ENCODE measurements around the gene CAMK2N1. TPM values are rescaled to one million over a fixed set of nuclear protein-coding genes. Genes with fewer than 3 reads are reported as not detected.
A peak's percentile ranks its signal among the peaks of the same experiment; 100 is the strongest.

CAMK2N1 gene
- total RNA-seq, 2 experiments from 2014 or later, result 0.29 to 0.44 TPM

- Mint-ChIP-seq H3K4me1 (ENCODE audit: low read depth) (peaks cover 12% of the 10 kb centered on the region), H3K9me3 (ENCODE audit: insufficient read depth) (no peaks in the 10 kb centered on the region), H3K36me3 (ENCODE audit: low read depth) (peaks cover 2% of the 10 kb centered on the region), H3K27me3 (ENCODE audit: low read depth) (peaks cover 73% of the 10 kb centered on the region), H3K4me3 (peak overlapping the region; percentile 36), H3K27ac (no peak overlapping the region)
- ATAC-seq, result no peak
- ChIA-PET CTCF (interaction anchor here (1.4 to 1.6 kb wide), 2 partner anchors 10 to 123 kb away, joined by 3 to 4 read pairs; no protein-coding TSS in a partner anchor), POLR2A (interaction anchor here (0.6 kb wide), 1 partner anchor 276 kb away, joined by 3 read pairs; no protein-coding TSS in a partner anchor)
- DNase-seq, result no peak
Measured at GRCh38 chr1:20483833-20484518, 2.0 kb downstream of the CAMK2N1 start.

DNA sequence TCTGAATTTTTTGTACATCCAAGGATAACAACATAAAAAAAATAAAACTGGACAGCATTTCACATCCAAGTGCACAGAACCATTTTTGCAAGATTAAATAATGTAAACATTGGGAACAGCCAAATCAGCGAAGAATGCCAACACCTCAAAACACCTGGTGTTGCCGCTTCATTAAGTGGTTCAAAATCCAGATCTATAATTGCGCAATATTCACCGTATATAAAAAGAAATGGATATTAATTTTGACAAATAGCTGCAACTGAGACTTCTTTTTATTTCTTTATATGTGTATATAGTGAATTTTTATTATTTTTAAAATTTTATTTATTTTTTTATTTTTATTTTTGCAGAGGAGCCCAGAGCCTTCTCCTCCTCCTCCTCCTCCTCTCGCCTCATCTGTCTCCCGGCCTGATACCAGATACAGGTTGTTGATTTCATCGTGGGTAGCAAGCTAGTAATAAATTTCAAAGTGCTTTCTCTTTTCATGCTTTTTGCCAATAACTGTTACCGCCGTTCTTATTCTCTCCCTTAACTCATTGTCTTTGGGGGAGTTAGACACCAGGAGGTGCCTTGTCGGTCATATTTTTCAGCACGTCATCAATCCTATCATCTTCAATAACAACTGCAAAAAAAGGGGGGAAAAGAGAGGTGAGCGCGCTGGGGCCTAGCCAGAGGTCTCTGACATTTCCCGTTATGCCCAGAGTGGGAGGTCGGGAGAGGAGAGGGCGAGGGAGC, 2.7 kb downstream of the CAMK2N1 start:
- ChIA-PET CTCF (interaction anchor here (1.0 to 1.6 kb wide), 4 partner anchors 11 to 270 kb away, joined by 3 to 4 read pairs (median 3); no protein-coding TSS in a partner anchor), POLR2A (no interaction called here)
- ATAC-seq (no peak), DNase-seq (no peak)
- no peak overlapping the region for H3K4me3 Mint-ChIP-seq
- H3K4me1 Mint-ChIP-seq (ENCODE audit: low read depth), result peaks cover 12% of the 10 kb centered on the region
- peaks cover 2% of the 10 kb centered on the region for H3K36me3 Mint-ChIP-seq (ENCODE audit: low read depth)
- peaks cover 70% of the 10 kb centered on the region for H3K27me3 Mint-ChIP-seq (ENCODE audit: low read depth)
- H3K9me3 Mint-ChIP-seq (ENCODE audit: insufficient read depth), result no peaks in the 10 kb centered on the region
- H3K27ac Mint-ChIP-seq, result no peak overlapping the region

- Mint-ChIP-seq H3K36me3 (ENCODE audit: low read depth) (peaks cover 2% of the 10 kb centered on the region), H3K27ac (no peak overlapping the region), H3K4me1 (ENCODE audit: low read depth) (peaks cover 12% of the 10 kb centered on the region), H3K4me3 (no peak overlapping the region), H3K9me3 (ENCODE audit: insufficient read depth) (no peaks in the 10 kb centered on the region), H3K27me3 (ENCODE audit: low read depth) (peaks cover 69% of the 10 kb centered on the region)
- no peak for DNase-seq
- CTCF ChIA-PET, result interaction anchor here (1.0 to 1.7 kb wide), 4 partner anchors 12 to 269 kb away, joined by 3 to 4 read pairs (median 3); no protein-coding TSS in a partner anchor
- ATAC-seq, result no peak
- POLR2A ChIA-PET, result no interaction called here
Measured at GRCh38 chr1:20481643-20482498, 4.1 kb downstream of the CAMK2N1 start.

GRCh38 chr1:20480951-20481617, 4.9 kb downstream of the CAMK2N1 start:
- Mint-ChIP-seq H3K27me3 (ENCODE audit: low read depth) (peaks cover 72% of the 10 kb centered on the region), H3K9me3 (ENCODE audit: insufficient read depth) (no peaks in the 10 kb centered on the region), H3K4me1 (ENCODE audit: low read depth) (peaks cover 14% of the 10 kb centered on the region), H3K27ac (no peak overlapping the region), H3K4me3 (no peak overlapping the region), H3K36me3 (ENCODE audit: low read depth) (peaks cover 2% of the 10 kb centered on the region)
- DNase-seq, result no peak
- CTCF ChIA-PET, result interaction anchor here (1.3 to 1.7 kb wide), 2 partner anchors 13 to 264 kb away, joined by 3 to 4 read pairs; no protein-coding TSS in a partner anchor
- no peak for ATAC-seq
- POLR2A ChIA-PET, result no interaction called here

DNA sequence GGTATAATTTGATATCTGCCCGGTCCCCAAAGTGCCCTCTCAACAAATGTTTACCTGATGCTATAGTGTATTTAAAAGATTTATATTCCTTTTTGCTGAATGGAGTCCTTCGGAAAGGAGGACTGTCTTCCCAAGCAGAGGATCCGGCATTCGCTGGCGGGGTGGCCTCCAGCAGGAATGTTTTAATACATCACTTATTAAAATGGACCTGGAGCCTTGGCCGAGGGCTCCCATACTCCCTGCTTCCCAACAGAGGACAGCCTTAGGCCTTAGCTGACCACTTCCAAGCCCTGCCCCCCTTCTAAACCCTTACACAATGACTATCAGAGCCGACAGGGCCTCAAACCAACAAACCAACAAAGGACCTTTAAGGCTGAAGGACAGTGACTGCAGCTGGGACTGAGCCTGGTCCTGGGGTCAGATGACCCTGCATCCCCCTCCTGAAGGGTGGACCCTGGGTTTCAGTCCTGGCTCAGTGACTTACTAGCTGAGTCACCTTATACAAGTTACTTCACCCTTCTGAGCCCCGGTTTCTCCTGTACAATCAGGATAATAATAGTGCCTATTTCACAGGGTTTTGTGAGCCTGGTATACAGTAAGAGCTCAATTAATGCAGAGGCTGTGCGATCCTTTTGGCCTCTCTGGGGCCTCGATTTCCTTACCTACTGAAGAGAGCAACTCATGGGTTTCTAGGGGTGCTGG, 5.6 kb downstream of the CAMK2N1 start:
- ChIA-PET POLR2A (no interaction called here), CTCF (interaction anchor here (1.3 kb wide), 1 partner anchor 263 kb away, joined by 3 read pairs; no protein-coding TSS in a partner anchor)
- H3K9me3 Mint-ChIP-seq (ENCODE audit: insufficient read depth), result no peaks in the 10 kb centered on the region
- no peak overlapping the region for H3K27ac Mint-ChIP-seq
- peaks cover 69% of the 10 kb centered on the region for H3K27me3 Mint-ChIP-seq (ENCODE audit: low read depth)
- no peaks in the 10 kb centered on the region for H3K36me3 Mint-ChIP-seq (ENCODE audit: low read depth)
- no peak for DNase-seq
- no peak for ATAC-seq
- no peak overlapping the region for H3K4me3 Mint-ChIP-seq
- peaks cover 13% of the 10 kb centered on the region for H3K4me1 Mint-ChIP-seq (ENCODE audit: low read depth)

DNA sequence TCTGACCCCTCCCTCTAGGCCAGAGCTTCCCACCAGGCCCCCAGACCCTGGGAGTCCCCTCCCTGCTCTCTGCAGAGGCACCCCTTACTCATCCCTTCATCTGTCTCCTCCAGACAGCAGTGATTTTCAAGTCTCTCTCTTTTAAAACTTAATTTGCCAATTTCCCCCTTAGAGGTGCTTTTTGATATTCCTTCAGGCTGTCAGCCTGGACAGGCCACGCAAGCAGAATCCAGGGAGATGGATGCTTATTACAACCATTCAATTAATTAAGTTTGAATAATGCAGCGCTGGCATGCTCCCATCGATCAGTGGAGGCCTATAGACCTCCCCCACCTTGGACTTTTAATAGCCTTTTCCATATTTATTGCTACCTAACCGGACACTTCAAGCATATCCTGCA, 6.2 kb downstream of the CAMK2N1 start:
- ATAC-seq (no peak), DNase-seq (no peak)
- Mint-ChIP-seq H3K4me3 (no peak overlapping the region), H3K27ac (no peak overlapping the region), H3K27me3 (ENCODE audit: low read depth) (peaks cover 73% of the 10 kb centered on the region), H3K9me3 (ENCODE audit: insufficient read depth) (no peaks in the 10 kb centered on the region), H3K36me3 (ENCODE audit: low read depth) (no peaks in the 10 kb centered on the region), H3K4me1 (ENCODE audit: low read depth) (peaks cover 13% of the 10 kb centered on the region)
- ChIA-PET CTCF (no interaction called here), POLR2A (no interaction called here)

- DNase-seq (no peak), ATAC-seq (no peak)
- Mint-ChIP-seq H3K27me3 (ENCODE audit: low read depth) (peaks cover 73% of the 10 kb centered on the region), H3K27ac (no peak overlapping the region), H3K36me3 (ENCODE audit: low read depth) (no peaks in the 10 kb centered on the region), H3K9me3 (ENCODE audit: insufficient read depth) (no peaks in the 10 kb centered on the region), H3K4me3 (no peak overlapping the region), H3K4me1 (ENCODE audit: low read depth) (peaks cover 5% of the 10 kb centered on the region)
- ChIA-PET CTCF (no interaction called here), POLR2A (no interaction called here)
Measured at GRCh38 chr1:20478057-20478635, 7.9 kb downstream of the CAMK2N1 start.

- POLR2A ChIA-PET, result no interaction called here
- Mint-ChIP-seq H3K4me1 (ENCODE audit: low read depth) (peaks cover 7% of the 10 kb centered on the region), H3K27me3 (ENCODE audit: low read depth) (peaks cover 69% of the 10 kb centered on the region), H3K36me3 (ENCODE audit: low read depth) (no peaks in the 10 kb centered on the region), H3K4me3 (no peak overlapping the region), H3K27ac (no peak overlapping the region), H3K9me3 (ENCODE audit: insufficient read depth) (no peaks in the 10 kb centered on the region)
- ATAC-seq, result no peak
- DNase-seq, result no peak
- CTCF ChIA-PET, result no interaction called here
Measured at GRCh38 chr1:20477348-20478056, 8.5 kb downstream of the CAMK2N1 start.

DNA sequence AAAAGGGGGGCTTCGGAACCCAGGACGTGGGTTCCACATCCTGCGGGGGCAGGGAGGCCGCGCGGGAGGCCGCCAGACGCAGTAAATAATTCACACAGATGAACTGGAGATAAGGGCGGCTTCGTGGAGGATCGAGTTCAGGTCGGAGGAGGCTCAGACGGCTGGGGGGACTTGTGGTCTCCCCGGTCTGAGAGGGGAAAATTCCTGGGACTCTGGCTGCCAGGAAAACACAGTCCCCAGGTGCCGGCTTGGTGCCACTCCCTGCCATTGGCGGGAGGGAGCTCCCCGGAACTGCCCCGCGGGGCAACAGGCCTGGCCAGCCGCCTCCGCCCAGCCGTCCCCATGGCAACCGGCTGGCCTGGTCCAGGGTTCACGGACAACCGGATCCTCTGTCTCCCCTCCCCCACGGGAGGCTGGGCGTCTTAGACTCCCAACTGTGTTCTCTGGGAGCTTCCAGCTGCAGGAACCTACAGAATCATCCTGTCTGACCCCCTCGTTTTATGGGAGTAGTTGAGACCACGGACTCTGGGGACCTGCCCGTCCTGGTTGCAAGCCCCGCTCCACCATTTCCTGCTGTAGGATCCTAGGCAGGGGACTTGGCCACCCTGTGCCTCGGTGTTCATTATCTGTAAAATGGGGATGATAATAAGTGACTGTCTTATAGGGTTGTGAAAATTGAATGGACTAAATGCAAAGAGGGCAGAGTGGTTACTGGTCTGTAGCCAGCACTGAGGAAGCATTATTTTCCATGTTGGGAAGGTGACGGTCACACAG, 9.6 kb downstream of the CAMK2N1 start:
- ChIA-PET CTCF (no interaction called here), POLR2A (no interaction called here)
- ATAC-seq, result no peak
- Mint-ChIP-seq H3K4me1 (ENCODE audit: low read depth) (peaks cover 7% of the 10 kb centered on the region), H3K9me3 (ENCODE audit: insufficient read depth) (no peaks in the 10 kb centered on the region), H3K27ac (no peak overlapping the region), H3K4me3 (no peak overlapping the region), H3K27me3 (ENCODE audit: low read depth) (peaks cover 59% of the 10 kb centered on the region), H3K36me3 (ENCODE audit: low read depth) (no peaks in the 10 kb centered on the region)
- no peak for DNase-seq

DNA sequence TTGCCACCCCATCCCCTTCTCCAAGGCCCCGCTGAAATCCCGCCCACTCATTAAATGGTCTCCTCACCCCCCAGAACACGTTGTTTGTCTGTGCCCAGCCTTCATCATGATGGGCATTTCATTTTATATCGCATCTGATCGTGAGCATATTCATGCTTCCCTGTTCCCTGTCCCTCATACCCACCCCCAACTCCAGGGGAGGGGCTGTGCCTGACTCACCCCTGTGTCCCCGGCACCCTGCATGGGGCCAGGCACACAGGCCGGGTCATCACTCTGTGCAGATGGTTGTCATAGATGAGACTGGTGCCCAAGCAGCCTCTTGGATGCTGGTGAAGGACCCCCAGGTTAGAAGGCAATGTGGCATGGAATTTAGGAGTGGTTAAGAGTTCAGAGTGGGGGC, 11.0 kb downstream of the CAMK2N1 start:
- no peak overlapping the region for H3K4me3 Mint-ChIP-seq

More for the DNA sequence above, 11.0 kb downstream of the CAMK2N1 start:
- ChIA-PET CTCF (no interaction called here), POLR2A (no interaction called here)
- Mint-ChIP-seq H3K27me3 (ENCODE audit: low read depth) (peaks cover 51% of the 10 kb centered on the region), H3K36me3 (ENCODE audit: low read depth) (no peaks in the 10 kb centered on the region), H3K4me1 (ENCODE audit: low read depth) (peaks cover 7% of the 10 kb centered on the region), H3K9me3 (ENCODE audit: insufficient read depth) (no peaks in the 10 kb centered on the region), H3K27ac (no peak overlapping the region)
- DNase-seq, result no peak
- no peak for ATAC-seq
